SH-SY5Y (cell line): ENCODE data around the gene PRELID1.

Experiments used
- GATA2 ChIP-seq: IDR thresholded peaks from 2 replicates; pipeline ENCODE4 v1.6.1; 2011; ENCODE audit warnings: mild to moderate bottlenecking, low read depth, low read length
- GATA3 ChIP-seq: IDR thresholded peaks from 2 replicates; pipeline ENCODE4 v1.6.1; 2011; ENCODE audit warnings: low read depth, mild to moderate bottlenecking, low read length, moderate library complexity

GRCh38 chr5:177293819-177294581 is 9.6 kb upstream of the PRELID1 start:
- TF ChIP-seq GATA2 = no peak
- no peak for TF ChIP-seq GATA3
